ENCODE results near the gene CASP3. TPM values are rescaled to one million over a fixed set of nuclear protein-coding genes. Genes with fewer than 3 reads are reported as not detected.

The CASP3 gene
- total and polyA plus RNA-seq, 9 of the 15 experiments (the other 6 are each of a cell fraction or from before 2014, with no cell fraction given), result 17.6 to 40.1 (median 31.8) TPM

- TF ChIP-seq POLR2H (tag; IDR thresholded peaks at IDR 0.05; ENCODE audit: low read depth) (no peak), ZNF24 (IDR thresholded peaks at IDR 0.05) (no peak), FOXA1 (IDR thresholded peaks at IDR 0.05; ENCODE audit: borderline replicate concordance) (no peak), SMAD2 (IDR thresholded peaks at IDR 0.05; ENCODE audit: low read depth, low read length) (no peak), TSHZ1 (CRISPR knock-in tag; IDR thresholded peaks at IDR 0.05) (no peak), MEF2D (tag; conservative IDR thresholded peaks at IDR 0.05; ENCODE audit: low read depth) (peak; percentile 77), ZNF77 (CRISPR knock-in tag; IDR thresholded peaks at IDR 0.05) (no peak), ZNF511 (CRISPR knock-in tag; IDR thresholded peaks at IDR 0.05) (no peak), HCFC1 (IDR thresholded peaks at IDR 0.05; ENCODE audit: low read depth, low read length) (no peak), BRF2 (IDR thresholded peaks at IDR 0.05; ENCODE audit: borderline replicate concordance, insufficient read depth, insufficient read length) (no peak), SNAPC5 (CRISPR knock-in tag; IDR thresholded peaks at IDR 0.05) (no peak), RUNX1 (IDR thresholded peaks at IDR 0.05; ENCODE audit: low read depth) (peak; percentile 99), ZNF551 (CRISPR knock-in tag; IDR thresholded peaks at IDR 0.05) (no peak), OTX1 (CRISPR knock-in tag; IDR thresholded peaks at IDR 0.05) (peak; percentile 55; the same call in 1 of the 2 replicates), SMARCE1 (IDR thresholded peaks at IDR 0.05) (peak; percentile 100), MTA1 (IDR thresholded peaks at IDR 0.05; ENCODE audit: borderline replicate concordance) (peak; percentile 93), CBFA2T2 (conservative IDR thresholded peaks at IDR 0.05) (peak; percentile 98), PML (IDR thresholded peaks at IDR 0.05; ENCODE audit: low read length) (peak; percentile 99), NR3C1 (CRISPR knock-in tag; IDR thresholded peaks at IDR 0.05) (no peak), ZNF655 (CRISPR knock-in tag; IDR thresholded peaks at IDR 0.05) (no peak), ZBTB8A (IDR thresholded peaks at IDR 0.05; ENCODE audit: partially characterized antibody) (no peak), ZSCAN29 (IDR thresholded peaks at IDR 0.05) (no peak), HES1 (IDR thresholded peaks at IDR 0.05; ENCODE audit: low read depth) (peak; percentile 99), BCOR (IDR thresholded peaks at IDR 0.05) (peak; percentile 91), PPARD (CRISPR knock-in tag; IDR thresholded peaks at IDR 0.05) (no peak)
Measured at GRCh38 chr4:184684491-184685189, 35.4 kb upstream of the CASP3 start (continued).
